Large intestine (tissue), 12 donors: ENCODE results near the gene NR5A2. TPM values are rescaled to one million over a fixed set of nuclear protein-coding genes. Genes with fewer than 3 reads are reported as not detected.

Experiments
- DNase-seq, 2 donors: peaks; one replicate each; pipeline versions ENCODE4 v3.0.0 to v3.0.0-alpha.2; 2013
- H3K27ac ChIP-seq: one replicate; pipeline ENCODE4 v1.5.1; 2013; ENCODE audit warnings: low read length
- H3K27me3 ChIP-seq: 2 replicates; pipeline ENCODE4 v1.6.1; 2013; ENCODE audit warnings: low read length; ENCODE audit not compliant: control insufficient read depth, insufficient read depth
- H3K36me3 ChIP-seq: 2 replicates; pipeline ENCODE4 v1.6.1; 2013; ENCODE audit warnings: low read length; ENCODE audit not compliant: control insufficient read depth, insufficient read depth
- H3K4me1 ChIP-seq: one replicate; pipeline ENCODE4 v1.6.1; 2013; ENCODE audit warnings: low read length; ENCODE audit not compliant: control insufficient read depth, insufficient read depth
- H3K4me3 ChIP-seq: one replicate; pipeline ENCODE4 v1.5.1; 2013; ENCODE audit warnings: low read length
- H3K9me3 ChIP-seq: one replicate; pipeline ENCODE4 v1.6.1; 2013; ENCODE audit warnings: mild to moderate bottlenecking, low read depth, low read length, moderate library complexity; ENCODE audit not compliant: control insufficient read depth
- WGBS: methylation state at CpG from one replicate; pipeline ENCODE4 v1.1.5; 2013; ENCODE audit warnings: low lambda C conversion rate; ENCODE audit not compliant: insufficient coverage; 5-methylcytosine and 5-hydroxymethylcytosine counted together
- long read RNA-seq, 11 donors: transcript quantifications; one replicate each; lab custom pipeline, GENCODE V29; 2026
- polyA plus RNA-seq: library from polyadenylated mRNA; unstranded; fragments of 120-200 nt; gene quantifications from one replicate; pipeline ENCODE4 v1.2.1, GENCODE V29; 2013

Gene NR5A2
- 36.5 TPM for polyA plus RNA-seq
- long read RNA-seq, donor 1, full-length matches to known transcripts, result 3 of 3 reads
- long read RNA-seq, donor 1, partial matches to known transcripts, result 0 of 3 reads
- long read RNA-seq, donor 1, other reads (novel, unspliced or antisense), result 0 of 3 reads
- long read RNA-seq, donor 2, full-length matches to known transcripts, result 1 of 1 reads
- long read RNA-seq, donor 2, partial matches to known transcripts, result 0 of 1 reads
- long read RNA-seq, donor 2, other reads (novel, unspliced or antisense), result 0 of 1 reads
- long read RNA-seq, donor 3, result 0 reads
- long read RNA-seq, donor 4, full-length matches to known transcripts, result 2 of 2 reads
- long read RNA-seq, donor 4, partial matches to known transcripts, result 0 of 2 reads
- long read RNA-seq, donor 4, other reads (novel, unspliced or antisense), result 0 of 2 reads
- long read RNA-seq, donor 5, partial matches to known transcripts, result 9 of 9 reads
- long read RNA-seq, donor 5, other reads (novel, unspliced or antisense), result 0 of 9 reads
- long read RNA-seq, donor 6, full-length matches to known transcripts, result 4 of 30 reads
- long read RNA-seq, donor 6, partial matches to known transcripts, result 26 of 30 reads
- long read RNA-seq, donor 6, other reads (novel, unspliced or antisense), result 0 of 30 reads
- long read RNA-seq, donor 7, full-length matches to known transcripts, result 1 of 1 reads
- long read RNA-seq, donor 7, partial matches to known transcripts, result 0 of 1 reads
- long read RNA-seq, donor 7, other reads (novel, unspliced or antisense), result 0 of 1 reads
- long read RNA-seq, donor 8, full-length matches to known transcripts, result 2 of 10 reads
- long read RNA-seq, donor 8, partial matches to known transcripts, result 8 of 10 reads
- long read RNA-seq, donor 8, other reads (novel, unspliced or antisense), result 0 of 10 reads
- long read RNA-seq, donor 9, full-length matches to known transcripts, result 2 of 2 reads
- long read RNA-seq, donor 9, partial matches to known transcripts, result 0 of 2 reads
- long read RNA-seq, donor 9, other reads (novel, unspliced or antisense), result 0 of 2 reads
- long read RNA-seq, donor 10, full-length matches to known transcripts, result 5 of 5 reads
- long read RNA-seq, donor 10, partial matches to known transcripts, result 0 of 5 reads
- long read RNA-seq, donor 10, other reads (novel, unspliced or antisense), result 0 of 5 reads
- long read RNA-seq, donor 11, result 0 reads

DNA sequence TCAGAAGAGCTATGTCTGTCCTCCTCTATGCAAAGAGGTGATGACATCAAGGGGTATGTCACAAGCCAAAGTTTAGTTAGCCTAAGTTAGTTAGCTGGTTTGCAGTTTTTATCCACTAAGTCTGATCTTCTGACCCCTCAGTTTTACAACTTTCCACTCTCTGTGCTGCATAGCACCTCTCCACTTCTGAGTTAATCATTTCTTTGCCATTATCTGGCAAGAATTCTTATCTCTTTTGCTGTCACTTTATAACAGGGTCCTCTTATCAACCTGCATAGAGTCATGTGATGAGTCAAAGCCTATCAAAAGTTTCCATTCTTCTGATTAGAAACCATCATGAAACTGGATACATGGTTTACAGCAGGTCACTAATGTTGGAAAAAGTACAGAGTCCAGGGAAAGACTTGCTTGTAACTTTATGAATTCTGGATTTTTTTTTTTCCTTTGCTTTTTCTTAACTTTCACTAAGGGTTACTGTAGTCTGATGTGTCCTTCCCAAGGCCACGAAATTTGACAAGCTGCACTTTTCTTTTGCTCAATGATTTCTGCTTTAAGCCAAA lies at the start of gene NR5A2:
NR5A2 (plus strand) TSS at position 447 of the 560 bp plus-strand sequence. CDS start 138 bp downstream, outside the sequence.
- H3K27ac ChIP-seq, result peak within 1 kb of the TSS; percentile 86
- no CpG with 5 or more reads among the region's 1 CpG for WGBS
- H3K4me1 ChIP-seq, result peaks cover 30% of the 10 kb centered on the region
- H3K36me3 ChIP-seq, result no peaks in the 10 kb centered on the region
- no peaks in the 10 kb centered on the region for H3K9me3 ChIP-seq
- peaks cover 12% of the 10 kb centered on the region for H3K27me3 ChIP-seq
- peak; percentile 90 to 97 for DNase-seq
- H3K4me3 ChIP-seq, result peak within 1 kb of the TSS; percentile 80

DNA sequence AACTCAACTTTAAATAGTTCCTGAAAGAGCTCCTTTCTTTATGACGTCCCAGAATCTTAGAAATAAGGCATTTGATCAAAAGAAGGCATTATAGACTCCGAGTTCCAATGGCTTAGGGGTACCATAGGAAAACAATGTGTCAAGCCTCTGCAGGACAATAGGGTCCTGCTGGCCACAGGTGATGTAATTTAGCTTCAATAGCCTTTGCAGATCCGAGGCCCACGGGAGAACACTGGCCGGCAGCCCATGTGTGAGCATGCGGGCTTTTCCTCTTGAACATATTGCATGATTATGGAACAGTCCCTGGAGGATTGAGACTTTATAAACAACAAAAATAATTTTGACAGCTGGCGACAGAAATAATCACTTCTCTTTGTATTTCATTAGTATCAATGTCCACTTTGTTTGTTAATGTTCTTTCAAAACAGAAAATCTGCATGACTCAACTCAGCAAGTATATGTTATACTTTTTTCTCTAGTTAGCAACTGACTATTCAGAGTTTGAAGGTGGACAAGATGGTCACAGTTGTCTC lies 49.0 kb upstream of the NR5A2 start:
- H3K4me1 ChIP-seq, result peaks cover 12% of the 10 kb centered on the region
- WGBS, result 60% methylated on average over 1 of the region's 7 CpGs
- H3K27me3 ChIP-seq, result no peaks in the 10 kb centered on the region
- no peaks in the 10 kb centered on the region for H3K36me3 ChIP-seq
- H3K9me3 ChIP-seq, result no peaks in the 10 kb centered on the region
- H3K4me3 ChIP-seq, result no peak overlapping the region
- DNase-seq, result no peak
- no peak overlapping the region for H3K27ac ChIP-seq

DNA sequence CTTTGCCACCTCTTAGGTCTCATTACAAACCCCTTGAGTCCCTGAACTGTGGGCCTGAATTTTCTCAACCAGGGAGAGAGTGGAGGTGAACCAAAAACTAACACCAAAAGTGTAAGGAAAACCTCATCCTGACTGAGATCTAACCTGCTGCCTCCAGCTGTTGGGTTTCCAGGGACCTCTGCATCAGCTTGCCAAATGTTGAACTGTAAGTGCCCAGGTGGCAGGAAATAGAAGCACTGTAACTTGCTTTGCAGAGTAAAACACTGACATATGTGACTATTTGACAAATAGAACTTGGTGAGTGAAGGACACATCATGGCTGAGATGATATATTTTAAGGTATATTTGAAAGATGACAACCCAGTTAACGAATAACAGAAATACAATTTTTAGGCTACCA lies 48.4 kb upstream of the NR5A2 start:
- no peak overlapping the region for H3K4me3 ChIP-seq
- no peaks in the 10 kb centered on the region for H3K36me3 ChIP-seq
- no peak for DNase-seq
- H3K27me3 ChIP-seq, result no peaks in the 10 kb centered on the region
- no peaks in the 10 kb centered on the region for H3K9me3 ChIP-seq
- H3K4me1 ChIP-seq, result peaks cover 12% of the 10 kb centered on the region
- WGBS, result no CpG with 5 or more reads among the region's 1 CpG
- H3K27ac ChIP-seq, result no peak overlapping the region

DNA sequence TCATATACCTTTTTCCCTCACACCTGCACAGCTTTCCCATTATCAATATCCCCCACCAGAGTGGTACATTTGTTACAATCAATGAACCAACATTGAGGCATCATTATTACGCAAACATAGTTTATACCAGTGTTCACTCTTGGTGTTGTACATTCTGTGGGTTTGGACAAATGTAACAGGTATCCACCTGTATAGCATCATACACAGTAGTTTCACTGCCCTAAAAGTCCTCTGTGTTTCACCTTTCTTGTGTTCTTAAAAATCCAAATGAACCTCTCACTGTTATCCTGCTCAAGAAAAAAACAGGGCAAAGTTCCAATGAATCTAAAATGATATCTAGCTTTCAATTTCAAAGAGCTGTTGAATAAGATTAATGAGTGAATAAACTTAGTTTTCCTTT lies 45.9 kb upstream of the NR5A2 start:
- no peaks in the 10 kb centered on the region for H3K9me3 ChIP-seq
- no peaks in the 10 kb centered on the region for H3K27me3 ChIP-seq
- peak in 1 of 2 donors; percentile 43 for DNase-seq
- 100% methylated on average over 1 of the region's 1 CpG for WGBS
- no peak overlapping the region for H3K27ac ChIP-seq
- H3K36me3 ChIP-seq, result no peaks in the 10 kb centered on the region
- no peak overlapping the region for H3K4me3 ChIP-seq
- H3K4me1 ChIP-seq, result peaks cover 9% of the 10 kb centered on the region

DNA sequence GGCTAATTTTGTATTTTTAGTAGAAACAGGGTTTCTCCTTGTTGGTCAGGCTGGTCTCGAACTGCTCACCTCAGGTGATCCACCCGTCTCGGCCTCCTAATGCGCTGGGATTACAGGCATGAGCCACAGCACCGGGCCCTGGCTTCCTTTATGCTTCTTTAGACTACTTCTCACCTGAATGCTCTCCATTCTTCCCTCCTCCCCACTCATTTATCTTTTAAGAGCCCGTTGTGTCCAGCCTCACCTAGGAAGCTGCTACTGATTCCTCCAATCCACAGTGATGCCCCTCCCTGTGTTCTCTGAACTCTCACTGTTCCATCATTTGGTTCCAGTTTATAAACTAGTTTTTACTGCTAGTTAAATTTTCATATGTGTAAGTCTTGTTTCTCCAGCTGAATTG lies 44.9 kb upstream of the NR5A2 start:
- 100% methylated on average over 3 of the region's 6 CpGs for WGBS
- no peak overlapping the region for H3K27ac ChIP-seq
- H3K4me1 ChIP-seq, result no peaks in the 10 kb centered on the region
- no peaks in the 10 kb centered on the region for H3K27me3 ChIP-seq
- DNase-seq, result peak in 1 of 2 donors; percentile 42
- H3K9me3 ChIP-seq, result no peaks in the 10 kb centered on the region
- H3K36me3 ChIP-seq, result no peaks in the 10 kb centered on the region
- H3K4me3 ChIP-seq, result no peak overlapping the region

DNA sequence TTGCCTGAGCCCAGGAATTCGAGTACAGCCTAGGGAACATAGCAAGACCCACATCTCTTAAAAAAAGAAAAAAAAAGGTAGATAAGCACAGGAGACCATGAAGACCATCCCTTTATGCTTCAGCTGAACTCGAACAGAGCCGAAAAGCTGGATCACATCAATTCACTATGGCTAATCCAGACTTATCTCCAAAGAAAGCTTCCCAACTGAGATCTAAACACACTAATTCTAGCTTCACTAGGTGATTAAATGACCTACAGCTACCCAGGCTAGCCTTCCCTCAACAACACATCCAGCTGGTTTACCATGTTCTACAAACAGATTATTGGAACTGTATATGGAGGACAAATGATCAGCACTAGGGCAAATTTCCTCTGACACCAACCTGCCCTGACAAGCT lies 44.0 kb upstream of the NR5A2 start:
- Histone ChIP-seq H3K4me1 (no peaks in the 10 kb centered on the region), H3K4me3 (no peak overlapping the region), H3K9me3 (no peaks in the 10 kb centered on the region), H3K27me3 (no peaks in the 10 kb centered on the region), H3K36me3 (no peaks in the 10 kb centered on the region), H3K27ac (no peak overlapping the region)
- no peak for DNase-seq
- 83% methylated on average over 1 of the region's 3 CpGs for WGBS

DNA sequence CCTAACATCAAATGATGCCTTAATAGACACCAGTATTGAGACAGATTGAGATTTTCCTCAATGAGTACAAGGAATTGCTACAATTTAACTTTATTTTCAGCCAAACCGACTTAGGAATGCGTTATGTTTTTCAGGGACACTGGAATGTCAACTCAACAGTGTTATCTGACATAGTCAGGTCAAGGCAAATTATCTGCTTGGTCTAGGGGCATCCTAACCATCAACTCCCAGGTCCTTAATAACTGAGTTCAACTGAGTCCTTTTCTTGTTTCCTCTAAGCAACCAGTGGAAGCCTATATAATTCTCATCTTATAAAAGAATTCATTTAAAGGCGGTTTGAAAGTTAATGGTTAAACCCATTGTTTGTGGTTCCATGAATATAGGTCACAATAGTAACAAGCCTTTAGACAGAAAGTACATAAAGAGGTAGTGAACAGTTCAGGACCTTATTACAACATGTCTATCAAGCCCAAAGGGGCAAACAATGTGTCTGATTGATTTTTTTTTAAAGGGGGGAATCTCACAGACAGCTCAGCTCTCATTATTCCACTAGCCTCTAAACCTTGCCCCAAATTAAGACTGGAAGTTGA lies 32.3 kb upstream of the NR5A2 start:
- WGBS, result no CpG with 5 or more reads among the region's 3 CpGs
- Histone ChIP-seq H3K36me3 (no peaks in the 10 kb centered on the region), H3K4me3 (no peak overlapping the region), H3K27ac (no peak overlapping the region), H3K4me1 (no peaks in the 10 kb centered on the region), H3K27me3 (no peaks in the 10 kb centered on the region), H3K9me3 (no peaks in the 10 kb centered on the region)
- DNase-seq, result peak in 1 of 2 donors; percentile 25

DNA sequence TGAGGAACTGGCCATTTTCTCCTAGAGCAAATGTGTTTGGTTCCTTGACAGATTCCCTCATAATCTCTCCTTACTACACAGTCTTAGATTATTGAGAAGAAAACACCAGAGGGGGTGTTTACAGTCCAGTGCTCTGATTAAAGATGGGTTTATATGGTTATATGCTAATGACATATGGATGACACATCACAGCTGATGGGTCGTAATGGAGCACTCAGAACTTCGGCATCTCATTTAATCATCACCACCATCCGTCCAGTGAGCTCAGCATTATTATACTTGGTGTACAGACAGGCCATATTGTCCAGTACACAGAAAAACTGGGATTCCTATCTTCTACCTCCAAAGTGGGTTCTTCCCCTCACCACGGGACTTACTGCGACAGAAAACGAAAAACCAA lies 22.3 kb upstream of the NR5A2 start:
- no peak overlapping the region for H3K27ac ChIP-seq
- H3K4me3 ChIP-seq, result no peak overlapping the region
- H3K27me3 ChIP-seq, result no peaks in the 10 kb centered on the region
- WGBS, result 100% methylated on average over 3 of the region's 6 CpGs
- no peak for DNase-seq
- H3K4me1 ChIP-seq, result peaks cover 4% of the 10 kb centered on the region
- no peaks in the 10 kb centered on the region for H3K36me3 ChIP-seq
- no peaks in the 10 kb centered on the region for H3K9me3 ChIP-seq

DNA sequence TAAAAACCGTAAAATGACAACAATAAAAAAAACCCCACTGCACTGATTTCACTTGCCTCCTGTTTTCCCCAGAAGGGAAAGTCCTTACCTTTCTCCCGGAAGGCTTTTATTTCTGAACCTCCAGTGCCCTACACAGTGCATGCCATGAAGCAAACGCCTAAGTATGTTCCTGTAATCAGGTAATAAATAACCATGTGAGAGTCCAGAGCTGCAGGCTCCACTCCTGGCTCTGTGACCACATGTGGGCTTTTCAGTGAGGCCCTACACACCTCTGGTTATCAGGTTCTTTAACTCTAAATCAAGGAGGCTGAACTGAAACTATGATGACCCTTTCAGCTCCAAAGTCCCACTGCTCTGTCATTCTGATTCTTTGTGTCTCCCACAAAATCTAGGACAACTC lies 20.8 kb upstream of the NR5A2 start:
- DNase-seq, result peak; percentile 76 to 86
- H3K27ac ChIP-seq, result peak overlapping the region; percentile 7
- no peak overlapping the region for H3K4me3 ChIP-seq
- WGBS, result 67% methylated on average over 1 of the region's 3 CpGs
- no peaks in the 10 kb centered on the region for H3K9me3 ChIP-seq
- H3K27me3 ChIP-seq, result no peaks in the 10 kb centered on the region
- H3K36me3 ChIP-seq, result no peaks in the 10 kb centered on the region
- peaks cover 4% of the 10 kb centered on the region for H3K4me1 ChIP-seq
